ENCODE results near the gene GPR35.
"Not testable (repeated sequence)": the region's sequence is repeated elsewhere in the genome, so short reads cannot be mapped to it uniquely, and the experiment has no call there.

GPR35 gene

GRCh38 chr2:240603846-240604245 lies 21.4 kb upstream of the GPR35 start:
- DNase-seq: no peak

- no peak for DNase-seq
Observed at GRCh38 chr2:240604291-240604938, 20.9 kb upstream of the GPR35 start.

- no peak for DNase-seq
Observed at GRCh38 chr2:240604939-240605716, 20.2 kb upstream of the GPR35 start.

- no peak for DNase-seq
Observed at GRCh38 chr2:240605867-240606743, 19.2 kb upstream of the GPR35 start.

GRCh38 chr2:240611601-240612210 lies 13.6 kb upstream of the GPR35 start:
- DNase-seq: no peak

- DNase-seq: no peak
Observed at GRCh38 chr2:240613781-240614180, 11.5 kb upstream of the GPR35 start.

GRCh38 chr2:240614391-240614790 lies 10.9 kb upstream of the GPR35 start:
- DNase-seq: no peak

GRCh38 chr2:240615396-240615795 lies 9.9 kb upstream of the GPR35 start:
- no peak for DNase-seq

- DNase-seq: no peak
Observed at GRCh38 chr2:240615820-240616547, 9.3 kb upstream of the GPR35 start.

GRCh38 chr2:240616860-240617666 lies 8.2 kb upstream of the GPR35 start:
- not testable (repeated sequence) for DNase-seq

GRCh38 chr2:240618776-240619175 lies 6.5 kb upstream of the GPR35 start:
- DNase-seq: no peak

- DNase-seq: no peak
Observed at GRCh38 chr2:240619506-240620148, 5.7 kb upstream of the GPR35 start.

- no peak for DNase-seq
Observed at GRCh38 chr2:240620149-240620731, 5.0 kb upstream of the GPR35 start.

- DNase-seq: no peak
Observed at GRCh38 chr2:240620859-240621258, 4.4 kb upstream of the GPR35 start.

- no peak for DNase-seq
Observed at GRCh38 chr2:240622060-240622411, 3.2 kb upstream of the GPR35 start.

- no peak for DNase-seq
Observed at GRCh38 chr2:240622531-240623235, 2.6 kb upstream of the GPR35 start.

- no peak for DNase-seq
Observed at GRCh38 chr2:240623531-240624010, 1.7 kb upstream of the GPR35 start.

- DNase-seq: no peak
Observed at GRCh38 chr2:240624011-240624949, 1.0 kb upstream of the GPR35 start.

All from NCI-H1694 treated with DMSO at 0.1 percent for 48 hours (cell line).